Ishikawa (cell line): ENCODE results near the gene ST6GALNAC1.

Experiments
- CEBPB ChIP-seq: IDR thresholded peaks from 2 replicates; pipeline ENCODE4 v1.6.1; 2012
- EGR1 ChIP-seq: IDR thresholded peaks from 2 replicates; pipeline ENCODE4 v1.6.1; 2012
- EP300 ChIP-seq: IDR thresholded peaks from 2 replicates; pipeline ENCODE4 v1.6.1; 2012; ENCODE audit warnings: borderline replicate concordance
- NFIC ChIP-seq: IDR thresholded peaks from 2 replicates; pipeline ENCODE4 v1.6.1; 2012
- RAD21 ChIP-seq: IDR thresholded peaks from 2 replicates; pipeline ENCODE4 v1.6.1; 2012; ENCODE audit warnings: low read depth
- TCF12 ChIP-seq: IDR thresholded peaks from 2 replicates; pipeline ENCODE4 v1.6.1; 2012; ENCODE audit warnings: low read depth
- TEAD4 ChIP-seq: IDR thresholded peaks from 2 replicates; pipeline ENCODE4 v1.6.1; 2012
- YY1 ChIP-seq: IDR thresholded peaks from 2 replicates; pipeline ENCODE4 v1.6.1; 2012; ENCODE audit warnings: low read depth
- ZBTB7A ChIP-seq: IDR thresholded peaks from 2 replicates; pipeline ENCODE4 v1.6.1; 2012; ENCODE audit warnings: low read depth
- TF ChIP-seq, protein P1 (sequence below): IDR thresholded peaks from 2 replicates; pipeline ENCODE4 v1.6.1; 2012; ENCODE audit warnings: low read depth, mild to moderate bottlenecking
- TF ChIP-seq, protein P2 (sequence below): IDR thresholded peaks from 2 replicates; pipeline ENCODE4 v1.6.1; 2012
- TF ChIP-seq, protein P3 (sequence below): IDR thresholded peaks from 2 replicates; pipeline ENCODE4 v1.6.1; 2012

DNA sequence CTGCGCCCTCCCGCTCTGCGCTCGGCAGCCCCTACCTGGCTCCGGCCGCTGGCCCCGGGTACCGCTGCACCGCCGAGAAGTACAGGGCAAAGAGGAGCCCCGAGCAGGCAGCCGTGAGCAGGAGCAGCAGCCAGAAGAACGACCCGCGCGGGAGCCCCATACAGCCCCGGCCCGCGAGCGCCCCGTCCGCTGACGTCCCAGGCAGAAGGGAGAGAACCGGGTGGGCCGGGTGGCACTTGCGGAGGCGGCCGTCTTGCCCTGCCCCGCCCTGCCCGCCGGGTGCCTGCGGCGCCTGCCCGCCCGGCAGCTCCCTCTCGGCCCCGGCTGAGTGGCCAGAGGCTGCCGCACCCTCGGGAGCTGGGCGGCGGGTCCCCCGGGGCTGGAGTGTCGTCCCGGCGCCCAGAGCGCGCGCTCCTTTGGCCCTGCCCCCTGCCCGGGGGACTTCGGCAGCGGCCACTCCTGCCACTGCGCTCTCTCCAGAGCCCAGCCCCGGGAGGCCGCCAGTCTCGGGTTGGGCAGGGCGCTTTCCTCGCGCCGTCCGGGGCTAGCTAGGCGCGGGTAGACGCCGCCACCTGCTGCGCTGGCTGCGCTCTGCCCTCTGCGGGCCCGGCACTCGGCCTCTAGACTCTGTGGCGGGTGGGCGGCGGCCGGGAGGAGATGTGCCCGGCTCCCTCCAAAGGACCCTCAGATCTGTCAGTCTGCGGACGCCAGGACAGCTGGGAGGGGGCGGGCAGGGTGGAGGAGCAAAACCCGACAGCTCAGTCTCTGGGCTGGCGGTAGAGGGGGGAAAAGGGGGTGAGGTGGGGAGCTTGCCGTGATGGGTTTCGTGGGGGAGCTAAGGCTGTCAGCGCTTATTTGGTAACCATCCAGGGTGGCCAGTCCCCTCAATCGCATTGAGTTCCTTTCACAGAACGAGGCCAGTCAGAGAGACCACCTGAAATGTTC lies 57.6 kb downstream of the ST6GALNAC1 start, which contains the start of gene ST6GALNAC2:
- TF ChIP-seq, protein P1, sequence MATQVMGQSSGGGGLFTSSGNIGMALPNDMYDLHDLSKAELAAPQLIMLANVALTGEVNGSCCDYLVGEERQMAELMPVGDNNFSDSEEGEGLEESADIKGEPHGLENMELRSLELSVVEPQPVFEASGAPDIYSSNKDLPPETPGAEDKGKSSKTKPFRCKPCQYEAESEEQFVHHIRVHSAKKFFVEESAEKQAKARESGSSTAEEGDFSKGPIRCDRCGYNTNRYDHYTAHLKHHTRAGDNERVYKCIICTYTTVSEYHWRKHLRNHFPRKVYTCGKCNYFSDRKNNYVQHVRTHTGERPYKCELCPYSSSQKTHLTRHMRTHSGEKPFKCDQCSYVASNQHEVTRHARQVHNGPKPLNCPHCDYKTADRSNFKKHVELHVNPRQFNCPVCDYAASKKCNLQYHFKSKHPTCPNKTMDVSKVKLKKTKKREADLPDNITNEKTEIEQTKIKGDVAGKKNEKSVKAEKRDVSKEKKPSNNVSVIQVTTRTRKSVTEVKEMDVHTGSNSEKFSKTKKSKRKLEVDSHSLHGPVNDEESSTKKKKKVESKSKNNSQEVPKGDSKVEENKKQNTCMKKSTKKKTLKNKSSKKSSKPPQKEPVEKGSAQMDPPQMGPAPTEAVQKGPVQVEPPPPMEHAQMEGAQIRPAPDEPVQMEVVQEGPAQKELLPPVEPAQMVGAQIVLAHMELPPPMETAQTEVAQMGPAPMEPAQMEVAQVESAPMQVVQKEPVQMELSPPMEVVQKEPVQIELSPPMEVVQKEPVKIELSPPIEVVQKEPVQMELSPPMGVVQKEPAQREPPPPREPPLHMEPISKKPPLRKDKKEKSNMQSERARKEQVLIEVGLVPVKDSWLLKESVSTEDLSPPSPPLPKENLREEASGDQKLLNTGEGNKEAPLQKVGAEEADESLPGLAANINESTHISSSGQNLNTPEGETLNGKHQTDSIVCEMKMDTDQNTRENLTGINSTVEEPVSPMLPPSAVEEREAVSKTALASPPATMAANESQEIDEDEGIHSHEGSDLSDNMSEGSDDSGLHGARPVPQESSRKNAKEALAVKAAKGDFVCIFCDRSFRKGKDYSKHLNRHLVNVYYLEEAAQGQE, result no peak
- peak; percentile 55 for TF ChIP-seq EGR1
- TF ChIP-seq, protein P2, sequence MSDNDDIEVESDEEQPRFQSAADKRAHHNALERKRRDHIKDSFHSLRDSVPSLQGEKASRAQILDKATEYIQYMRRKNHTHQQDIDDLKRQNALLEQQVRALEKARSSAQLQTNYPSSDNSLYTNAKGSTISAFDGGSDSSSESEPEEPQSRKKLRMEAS, result peak; percentile 25; the same call in 1 of the 2 replicates
- TF ChIP-seq, protein P3, sequence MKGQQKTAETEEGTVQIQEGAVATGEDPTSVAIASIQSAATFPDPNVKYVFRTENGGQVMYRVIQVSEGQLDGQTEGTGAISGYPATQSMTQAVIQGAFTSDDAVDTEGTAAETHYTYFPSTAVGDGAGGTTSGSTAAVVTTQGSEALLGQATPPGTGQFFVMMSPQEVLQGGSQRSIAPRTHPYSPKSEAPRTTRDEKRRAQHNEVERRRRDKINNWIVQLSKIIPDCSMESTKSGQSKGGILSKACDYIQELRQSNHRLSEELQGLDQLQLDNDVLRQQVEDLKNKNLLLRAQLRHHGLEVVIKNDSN, result no peak
- no peak for TF ChIP-seq CEBPB
- no peak for TF ChIP-seq EP300
- peak; percentile 17; the same call in 1 of the 2 replicates for TF ChIP-seq NFIC
- no peak for TF ChIP-seq YY1
- no peak; the same call in none of the 2 replicates for TF ChIP-seq TEAD4
- peak; percentile 20; the same call in 1 of the 2 replicates for TF ChIP-seq TCF12
- TF ChIP-seq ZBTB7A, result peak; percentile 30; the same call in 1 of the 2 replicates
- TF ChIP-seq RAD21, result peak; percentile 44; the same call in 1 of the 2 replicates
